ENCODE measurements around the gene SH3PXD2A. TPM values are rescaled to one million over a fixed set of nuclear protein-coding genes. Genes with fewer than 3 reads are reported as not detected.
A peak's percentile ranks its signal among the peaks of the same experiment; 100 is the strongest.

Gene SH3PXD2A
- total and polyA plus RNA-seq, 2 of the 4 experiments (the other 2 are of a cell fraction), result 6.3 to 23.0 TPM

DNA sequence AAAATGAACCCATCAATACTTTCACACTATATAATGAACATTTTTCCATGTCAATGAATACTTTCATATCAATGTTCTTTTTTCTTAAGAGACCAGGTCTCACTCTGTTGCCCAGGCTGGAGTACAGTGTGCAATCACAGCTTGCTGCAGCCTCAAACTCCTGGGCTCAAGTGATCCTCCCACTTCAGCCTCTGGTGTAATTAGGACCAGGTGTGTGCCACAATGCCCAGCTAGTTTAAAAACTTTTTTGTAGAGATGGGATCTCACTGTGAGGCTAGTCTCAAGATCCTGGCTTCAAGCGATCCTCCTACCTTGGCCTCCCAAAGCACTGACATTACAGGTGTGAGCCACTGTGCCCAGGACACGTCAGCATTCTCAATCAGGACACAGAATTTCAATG is 85.2 kb downstream of the SH3PXD2A start (continued):
- TF ChIP-seq FOS (IDR thresholded peaks at IDR 0.05; ENCODE audit: low read depth, low read length) (no peak), BHLHE40 (IDR thresholded peaks at IDR 0.05; ENCODE audit: low read depth, low read length) (no peak), MAFK (IDR thresholded peaks at IDR 0.05; ENCODE audit: low read depth, low read length) (no peak), RFX5 (IDR thresholded peaks at IDR 0.05; ENCODE audit: low read depth, low read length) (no peak), RAD21 (IDR thresholded peaks at IDR 0.05; ENCODE audit: low read length) (no peak), RCOR1 (IDR thresholded peaks at IDR 0.05; ENCODE audit: insufficient replicate concordance, low read length) (no peak), NFE2L2 (IDR thresholded peaks at IDR 0.05; ENCODE audit: low read depth, low read length) (no peak)

GRCh38 chr10:103769176-103769575 is 86.2 kb downstream of the SH3PXD2A start:
- ChIA-PET POLR2A (ENCODE audit: unreplicated experiment) (no interaction called here), CTCF (no interaction called here)
- H3K9ac ChIP-seq (ENCODE audit: low read depth, low read length), result no peak overlapping the region
- no peaks in the 10 kb centered on the region for H3K27me3 ChIP-seq (ENCODE audit: control insufficient read depth, insufficient read depth, low read length)
- H2AK9ac ChIP-seq (replicated peaks; ENCODE audit: low read depth, low read length, poor library complexity), result no peak overlapping the region
- TF ChIP-seq, protein P1, sequence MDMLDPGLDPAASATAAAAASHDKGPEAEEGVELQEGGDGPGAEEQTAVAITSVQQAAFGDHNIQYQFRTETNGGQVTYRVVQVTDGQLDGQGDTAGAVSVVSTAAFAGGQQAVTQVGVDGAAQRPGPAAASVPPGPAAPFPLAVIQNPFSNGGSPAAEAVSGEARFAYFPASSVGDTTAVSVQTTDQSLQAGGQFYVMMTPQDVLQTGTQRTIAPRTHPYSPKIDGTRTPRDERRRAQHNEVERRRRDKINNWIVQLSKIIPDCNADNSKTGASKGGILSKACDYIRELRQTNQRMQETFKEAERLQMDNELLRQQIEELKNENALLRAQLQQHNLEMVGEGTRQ (IDR thresholded peaks at IDR 0.05; ENCODE audit: low read depth, low read length), result no peak
- no peak for TF ChIP-seq BHLHE40 (IDR thresholded peaks at IDR 0.05; ENCODE audit: low read depth, low read length)
- TF ChIP-seq CEBPB (IDR thresholded peaks at IDR 0.05; ENCODE audit: low read depth, low read length), result peak; percentile 19; the same call in 1 of the 2 replicates
- no peak overlapping the region for H3K14ac ChIP-seq (replicated peaks; ENCODE audit: low read depth, low read length)
- no peak overlapping the region for H3K4ac ChIP-seq (ENCODE audit: low read depth, low read length)
- no TSS peak for BruUV-seq (replicated peaks)
- no peak overlapping the region for H2AFZ ChIP-seq (replicated peaks; ENCODE audit: low read length, poor library complexity)
- peaks cover 16% of the 10 kb centered on the region for H3K4me1 ChIP-seq (ENCODE audit: control insufficient read depth, insufficient read depth, low read length)
- H2BK20ac ChIP-seq (ENCODE audit: low read depth, low read length), result no peak overlapping the region
- H3K9me1 ChIP-seq (ENCODE audit: insufficient read depth, low read length), result peaks cover 26% of the 10 kb centered on the region
- no peak overlapping the region for H3K4me3 ChIP-seq (ENCODE audit: insufficient read depth, low read depth, low read length)
- H3K79me1 ChIP-seq (ENCODE audit: low read depth in 1 of 2, low read length in 2 of 2), result peaks cover 3 to 43% of the 10 kb centered on the region in 2 experiments; a peak in 2 of 4 replicates
- DNase-seq, result no peak
- no peak overlapping the region for H3K27ac ChIP-seq (ENCODE audit: insufficient read depth, low read length)
- no peak overlapping the region for H3K18ac ChIP-seq (ENCODE audit: low read depth, low read length)
- H2BK120ac ChIP-seq (ENCODE audit: low read depth, low read length), result no peak overlapping the region
- H3K36me3 ChIP-seq (ENCODE audit: control insufficient read depth, insufficient read depth, low read length), result no peaks in the 10 kb centered on the region
- no peak overlapping the region for H2AK5ac ChIP-seq (ENCODE audit: low read depth, low read length)
- no peak overlapping the region for H4K91ac ChIP-seq (ENCODE audit: insufficient read depth, low read depth, low read length)
- no CpG with 5 or more reads among the region's 10 CpGs for WGBS, 2 experiments (ENCODE audit: extremely low coverage in 2 of 2, insufficient read length in 1 of 2)
- H3K9me3 ChIP-seq (ENCODE audit: control insufficient read depth, insufficient read depth, low read length), result no peaks in the 10 kb centered on the region
- H3K23ac ChIP-seq (ENCODE audit: low read depth, low read length), result no peak overlapping the region
- dilution Hi-C loops (cut with HindIII; ENCODE audit: low sequenced_read_pairs, unreplicated experiment) (no loop called here), in situ Hi-C loops (cut with MboI; ENCODE audit: low sequenced_read_pairs) (no loop called here), intact Hi-C loops (cut with micrococcal nuclease) (no loop called here)
- no peak overlapping the region for H3K56ac ChIP-seq (ENCODE audit: extremely low read depth, insufficient read depth, low read length)
- no peak overlapping the region for H2BK15ac ChIP-seq (ENCODE audit: low read depth, low read length)
- no peak overlapping the region for H4K5ac ChIP-seq (ENCODE audit: low read depth, low read length)
- H3K4me2 ChIP-seq (ENCODE audit: low read depth, low read length), result no peak overlapping the region
- peaks cover 4% of the 10 kb centered on the region; the same call in 1 of the 2 replicates for H4K20me1 ChIP-seq (ENCODE audit: insufficient read depth, low read length)
- no peak overlapping the region for H2BK5ac ChIP-seq (ENCODE audit: low read depth, low read length, poor library complexity, severe bottlenecking)
- no peak for ATAC-seq (ENCODE audit: low read depth)
- no peak overlapping the region for H4K8ac ChIP-seq (ENCODE audit: low read depth in 2 of 2, low read length in 2 of 2)
